OCI-LY1 (cell line): ENCODE data around the gene MAP7D1.

Experiments used
- H2AFZ ChIP-seq: fragments of 200-600 bp; sonication (generic), shearing (Covaris generic); 2 replicates; pipeline ENCODE4 v1.6.0; 2014; ENCODE audit warnings: antibody characterized with exemption, mild to moderate bottlenecking, low read length
- H3F3A ChIP-seq: fragments of 200-600 bp; sonication (generic), shearing (Covaris generic); 2 replicates; pipeline ENCODE4 v1.6.0; 2014; ENCODE audit warnings: mild to moderate bottlenecking, antibody characterized with exemption, low read length, moderate library complexity; ENCODE audit not compliant: insufficient read depth
- H3K27ac ChIP-seq: fragments of 200-600 bp; sonication (generic); 2 replicates; pipeline ENCODE4 v1.5.1; 2014; ENCODE audit warnings: low read length, mixed run types, mild to moderate bottlenecking, low read depth; ENCODE audit not compliant: poor library complexity, severe bottlenecking
- H3K27me3 ChIP-seq: fragments of 200-600 bp; sonication (generic); 2 replicates; pipeline ENCODE4 v1.6.0; 2014; ENCODE audit warnings: antibody characterized with exemption, mild to moderate bottlenecking, low read length, moderate library complexity; ENCODE audit not compliant: insufficient read depth
- H3K36me3 ChIP-seq: fragments of 200-600 bp; sonication (generic); 2 replicates; pipeline ENCODE4 v1.6.1; 2014; ENCODE audit warnings: mild to moderate bottlenecking, antibody characterized with exemption, low read length, moderate library complexity, mixed read lengths; ENCODE audit not compliant: insufficient read depth
- H3K4me1 ChIP-seq: fragments of 200-600 bp; sonication (generic); 2 replicates; pipeline ENCODE4 v1.5.1; 2014; ENCODE audit warnings: mild to moderate bottlenecking, low read length, moderate library complexity; ENCODE audit not compliant: insufficient read depth, severe bottlenecking
- H3K4me2 ChIP-seq: fragments of 200-600 bp; sonication (generic), shearing (Covaris generic); 2 replicates; pipeline ENCODE4 v1.6.1; 2014; ENCODE audit warnings: low read length
- H3K4me3 ChIP-seq: fragments of 200-600 bp; sonication (generic); 2 replicates; pipeline ENCODE4 v1.5.1; 2014; ENCODE audit warnings: low read length, low read depth, mild to moderate bottlenecking, mixed read lengths; ENCODE audit not compliant: poor library complexity, severe bottlenecking
- H3K79me2 ChIP-seq: fragments of 200-600 bp; shearing (Covaris generic); 2 replicates; pipeline ENCODE4 v1.6.1; 2016; ENCODE audit warnings: mixed run types, low read length, mixed read lengths; ENCODE audit not compliant: insufficient read depth
- H3K9ac ChIP-seq: fragments of 200-600 bp; sonication (generic), shearing (Covaris generic); 2 replicates; pipeline ENCODE4 v1.6.1; 2014; ENCODE audit warnings: mild to moderate bottlenecking, low read length, mixed read lengths
- H3K9me2 ChIP-seq: fragments of 200-600 bp; sonication (generic), shearing (Covaris generic); 2 replicates; pipeline ENCODE4 v1.6.1; 2014; ENCODE audit warnings: low read depth, mild to moderate bottlenecking, low read length, mixed read lengths
- H3K9me3 ChIP-seq: fragments of 200-600 bp; shearing (Covaris generic); 2 replicates; pipeline ENCODE4 v1.6.1; 2014; ENCODE audit warnings: low read length, mixed read lengths
- H4K20me1 ChIP-seq: fragments of 200-600 bp; sonication (generic), shearing (Covaris generic); 2 replicates; pipeline ENCODE4 v1.6.0; 2016; ENCODE audit warnings: mild to moderate bottlenecking, low read length; ENCODE audit not compliant: insufficient read depth
- EZH2 ChIP-seq: fragments of 200-600 bp; sonication (generic), shearing (Covaris generic); IDR thresholded peaks from 2 replicates; pipeline ENCODE4 v1.8.0; 2017; ENCODE audit warnings: borderline replicate concordance, mixed run types, mild to moderate bottlenecking, antibody characterized with exemption, low read length, moderate library complexity, mixed read lengths
- TF ChIP-seq, protein P1 (sequence below): fragments of 200-600 bp; sonication (generic), shearing (Covaris generic); IDR thresholded peaks from 2 replicates; pipeline ENCODE4 v1.5.1; 2017; ENCODE audit warnings: mild to moderate bottlenecking, antibody characterized with exemption, low read length, moderate library complexity, mixed read lengths

Gene MAP7D1

DNA sequence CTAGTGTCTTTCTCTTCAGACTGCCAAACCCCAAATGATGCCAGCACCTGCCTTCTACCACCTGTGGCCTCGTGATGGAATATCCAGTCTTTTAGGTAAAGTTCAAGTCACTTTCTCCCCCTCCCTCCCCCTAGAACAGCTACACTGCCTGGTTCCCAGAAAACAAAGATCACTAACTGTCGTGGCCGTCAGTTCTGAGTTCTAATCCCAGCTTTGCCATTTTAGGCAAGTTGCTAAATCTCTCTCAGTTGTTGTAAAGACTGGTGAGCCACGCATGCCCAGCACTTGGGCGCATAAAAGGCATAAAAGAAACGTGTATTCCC is 6.0 kb upstream of the MAP7D1 start:
- Histone ChIP-seq H3K27ac (peak overlapping the region; percentile 70), H3K27me3 (no peaks in the 10 kb centered on the region), H3K79me2 (peaks cover 4% of the 10 kb centered on the region; the same call in 1 of the 2 replicates), H3K9ac (peak overlapping the region; percentile 9; the same call in 1 of the 2 replicates), H3K4me1 (peaks cover 39% of the 10 kb centered on the region), H3F3A (no peaks in the 10 kb centered on the region), H4K20me1 (no peaks in the 10 kb centered on the region), H3K4me2 (peak overlapping the region; percentile 57), H3K36me3 (peaks cover 10% of the 10 kb centered on the region; the same call in 1 of the 2 replicates), H3K4me3 (peak overlapping the region; percentile 40), H3K9me3 (no peaks in the 10 kb centered on the region), H2AFZ (peak overlapping the region; percentile 1; the same call in 1 of the 2 replicates), H3K9me2 (no peaks in the 10 kb centered on the region)
- TF ChIP-seq, protein P1, sequence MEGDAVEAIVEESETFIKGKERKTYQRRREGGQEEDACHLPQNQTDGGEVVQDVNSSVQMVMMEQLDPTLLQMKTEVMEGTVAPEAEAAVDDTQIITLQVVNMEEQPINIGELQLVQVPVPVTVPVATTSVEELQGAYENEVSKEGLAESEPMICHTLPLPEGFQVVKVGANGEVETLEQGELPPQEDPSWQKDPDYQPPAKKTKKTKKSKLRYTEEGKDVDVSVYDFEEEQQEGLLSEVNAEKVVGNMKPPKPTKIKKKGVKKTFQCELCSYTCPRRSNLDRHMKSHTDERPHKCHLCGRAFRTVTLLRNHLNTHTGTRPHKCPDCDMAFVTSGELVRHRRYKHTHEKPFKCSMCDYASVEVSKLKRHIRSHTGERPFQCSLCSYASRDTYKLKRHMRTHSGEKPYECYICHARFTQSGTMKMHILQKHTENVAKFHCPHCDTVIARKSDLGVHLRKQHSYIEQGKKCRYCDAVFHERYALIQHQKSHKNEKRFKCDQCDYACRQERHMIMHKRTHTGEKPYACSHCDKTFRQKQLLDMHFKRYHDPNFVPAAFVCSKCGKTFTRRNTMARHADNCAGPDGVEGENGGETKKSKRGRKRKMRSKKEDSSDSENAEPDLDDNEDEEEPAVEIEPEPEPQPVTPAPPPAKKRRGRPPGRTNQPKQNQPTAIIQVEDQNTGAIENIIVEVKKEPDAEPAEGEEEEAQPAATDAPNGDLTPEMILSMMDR = no peak
- TF ChIP-seq EZH2 = no peak

- Histone ChIP-seq H3K9me3 (no peaks in the 10 kb centered on the region), H2AFZ (peak overlapping the region; percentile 1; the same call in 1 of the 2 replicates), H3K4me3 (peak overlapping the region; percentile 2), H3F3A (no peaks in the 10 kb centered on the region), H4K20me1 (no peaks in the 10 kb centered on the region), H3K4me1 (peaks cover 45% of the 10 kb centered on the region), H3K36me3 (peaks cover 10% of the 10 kb centered on the region; the same call in 1 of the 2 replicates), H3K79me2 (peaks cover 4% of the 10 kb centered on the region; the same call in 1 of the 2 replicates), H3K27ac (peak overlapping the region; percentile 70), H3K9me2 (no peaks in the 10 kb centered on the region), H3K27me3 (no peaks in the 10 kb centered on the region), H3K4me2 (peak overlapping the region; percentile 57), H3K9ac (peak overlapping the region; percentile 14; the same call in 1 of the 2 replicates)
- TF ChIP-seq, protein P1 = no peak
- no peak for TF ChIP-seq EZH2
Measured at GRCh38 chr1:36150296-36151133, 5.4 kb upstream of the MAP7D1 start.

- peaks cover 4% of the 10 kb centered on the region; the same call in 1 of the 2 replicates for H3K79me2 ChIP-seq
- H3K9me3 ChIP-seq = no peaks in the 10 kb centered on the region
- H3K4me3 ChIP-seq = no peak overlapping the region
- H3K36me3 ChIP-seq = peaks cover 10% of the 10 kb centered on the region; the same call in 1 of the 2 replicates
- H2AFZ ChIP-seq = no peak overlapping the region
- H3K9ac ChIP-seq = no peak overlapping the region; the same call in 1 of the 2 replicates
- no peaks in the 10 kb centered on the region for H3F3A ChIP-seq
- H3K4me1 ChIP-seq = peaks cover 45% of the 10 kb centered on the region
- TF ChIP-seq, protein P1 = no peak
- TF ChIP-seq EZH2 = no peak
- no peaks in the 10 kb centered on the region for H4K20me1 ChIP-seq
- H3K27me3 ChIP-seq = no peaks in the 10 kb centered on the region
- H3K9me2 ChIP-seq = no peaks in the 10 kb centered on the region
- peak overlapping the region; percentile 70 for H3K27ac ChIP-seq
- H3K4me2 ChIP-seq = peak overlapping the region; percentile 57
Measured at GRCh38 chr1:36151134-36151844, 4.7 kb upstream of the MAP7D1 start.
